K562 (cell line): Measurements from ENCODE around the gene TUT4. TPM values are rescaled to one million over a fixed set of nuclear protein-coding genes. Genes with fewer than 3 reads are reported as not detected.
A peak's percentile ranks its signal among the peaks of the same experiment; 100 is the strongest.

Source experiments
- ATAC-seq: fragments of 200-7000 bp; cut with Tn5 transposase; 3 replicates; pipeline ENCODE4 v1.9.1; 2020; ENCODE audit warnings: moderate library complexity
- BruUV-seq: library from RNA; stranded (reverse); fragments of 400-500 nt; replicated peaks from 2 replicates; lab custom pipeline; 2021; lab: Mats Ljungman, UMichigan
- CTCF ChIA-PET: fragments of 300-600 bp; formaldehyde crosslinking; extraction: SDS; loops from one replicate; lab custom pipeline; 2021; ENCODE audit warnings: low intra/inter-chr PET ratio; lab: Yijun Ruan, JAX
- POLR2A ChIA-PET: fragments of 300-600, 350-650 bp; sonication (Branson Sonifier 250); formaldehyde crosslinking; extraction: SDS; loops from one replicate; lab custom pipeline; 2021; ENCODE audit warnings: antibody characterized with exemption, inconsistent platforms; lab: Yijun Ruan, JAX
- DNase-seq, 4 experiments: peaks; one replicate each; pipeline versions ENCODE4 v3.0.0 to v3.0.0-alpha.2; 2011 to 2018; ENCODE audit warnings: low spot score in 3 of 4, mixed read lengths in 3 of 4; ENCODE audit errors: extremely low read depth in 1 of 4
- FAIRE-seq: peaks from 2 replicates; lab custom pipeline; 2011; peaks lifted over from hg19 to GRCh38; lab: Jason Lieb, UNC
- H2AFZ ChIP-seq: 2 replicates; pipeline ENCODE4 v1.6.0; 2011; ENCODE audit warnings: low read depth, low read length, control low read depth, inconsistent platforms
- H3K27ac ChIP-seq: fragments of 200-600 bp; 3 replicates; pipeline ENCODE4 v1.8.0; 2011; ENCODE audit warnings: low read depth, mild to moderate bottlenecking, control low read depth, inconsistent platforms, low read length, moderate library complexity, mixed read lengths; ENCODE audit errors: extremely low read depth
- H3K27me3 ChIP-seq, 2 experiments: fragments of 300-600 bp in 1 of 2; 2 replicates in 1 of 2; 3 replicates in 1 of 2; pipeline versions ENCODE4 v1.6.0 to v1.8.0; 2011; ENCODE audit warnings: inconsistent platforms in 2 of 2, low read length in 2 of 2, mild to moderate bottlenecking in 1 of 2, mixed read lengths in 1 of 2, moderate library complexity in 1 of 2; ENCODE audit not compliant: control insufficient read depth in 2 of 2, insufficient read depth in 2 of 2
- H3K36me3 ChIP-seq: fragments of 300-600 bp; 3 replicates; pipeline ENCODE4 v1.8.0; 2011; ENCODE audit warnings: mild to moderate bottlenecking, low read length, inconsistent platforms; ENCODE audit not compliant: control insufficient read depth, insufficient read depth
- H3K4me1 ChIP-seq, 2 experiments: fragments of 200-600 bp in 1 of 2; replicated peaks in 1 of 2; 2 replicates in 1 of 2; 3 replicates in 1 of 2; pipeline versions ENCODE4 v1.5.1 to v1.8.0; 2011; ENCODE audit warnings: inconsistent platforms in 2 of 2, low read length in 2 of 2, mild to moderate bottlenecking in 1 of 2, mixed read lengths in 1 of 2, moderate library complexity in 1 of 2; ENCODE audit not compliant: control insufficient read depth in 2 of 2, insufficient read depth in 2 of 2
- H3K4me2 ChIP-seq: 2 replicates; pipeline ENCODE4 v1.6.1; 2011; ENCODE audit warnings: low read length, control low read depth, inconsistent platforms, mixed read lengths; ENCODE audit not compliant: insufficient read depth
- H3K4me3 ChIP-seq: fragments of 200-600 bp; sonication (generic), shearing (Covaris generic); 2 replicates; pipeline ENCODE4 v1.5.1; 2016; ENCODE audit warnings: control low read depth, inconsistent platforms
- H3K79me2 ChIP-seq: fragments of 200-600 bp; 3 replicates; pipeline ENCODE4 v1.8.0; 2011; ENCODE audit warnings: low read length, inconsistent platforms; ENCODE audit not compliant: control insufficient read depth, insufficient read depth
- H3K9ac ChIP-seq, 2 experiments: 2 replicates each; pipeline versions ENCODE4 v1.6.0 to v1.6.1; 2011; ENCODE audit warnings: low read depth in 2 of 2, low read length in 2 of 2, control low read depth in 1 of 2, inconsistent platforms in 1 of 2, mild to moderate bottlenecking in 1 of 2, mixed read lengths in 1 of 2; ENCODE audit not compliant: insufficient read depth in 1 of 2
- H3K9me1 ChIP-seq: one replicate; pipeline ENCODE4 v1.6.0; 2011; ENCODE audit warnings: inconsistent platforms, mild to moderate bottlenecking, low read length, moderate library complexity; ENCODE audit not compliant: control insufficient read depth, insufficient read depth
- H3K9me3 ChIP-seq: replicated peaks from 2 replicates; pipeline ENCODE4 v1.5.1; 2011; ENCODE audit warnings: low read depth, low read length, inconsistent platforms; ENCODE audit not compliant: control insufficient read depth, insufficient read depth
- H4K20me1 ChIP-seq: replicated peaks from 2 replicates; pipeline ENCODE4 v1.6.1; 2011; ENCODE audit warnings: low read length, inconsistent platforms, mixed read lengths; ENCODE audit not compliant: control insufficient read depth, insufficient read depth
- DPF2 ChIP-seq: fragments of 450-650 bp; IDR thresholded peaks from 2 replicates; pipeline ENCODE4 v1.6.1; 2016
- FOXK2 ChIP-seq, 2 experiments: fragments of 450-650 bp; IDR thresholded peaks in 1 of 2; conservative IDR thresholded peaks in 1 of 2; 2 replicates each; pipeline ENCODE4 v1.6.1; 2016; ENCODE audit warnings: low read depth in 2 of 2, mild to moderate bottlenecking in 1 of 2
- HCFC1 ChIP-seq: IDR thresholded peaks from 2 replicates; pipeline ENCODE4 v1.6.1; 2012; ENCODE audit warnings: low read depth, low read length, improper control_type of control experiment
- ID3 ChIP-seq, 2 experiments: fragments of 250-450 bp in 1 of 2; fragments of 450-650 bp in 1 of 2; sonication (Bioruptor Pico) in 1 of 2; IDR thresholded peaks; 2 replicates each; pipeline versions ENCODE4 v1.6.1 to v1.8.0; 2016 to 2021; ENCODE audit warnings: mild to moderate bottlenecking in 2 of 2, moderate library complexity in 2 of 2, missing compliant biosample characterization in 1 of 2, missing genetic modification characterization in 1 of 2
- KHSRP ChIP-seq: fragments of 450-650 bp; IDR thresholded peaks from 2 replicates; pipeline ENCODE4 v1.6.1; 2017
- MGA ChIP-seq: fragments of 450-650 bp; IDR thresholded peaks from 2 replicates; pipeline ENCODE4 v1.6.1; 2016; ENCODE audit warnings: mild to moderate bottlenecking, moderate library complexity
- MYC ChIP-seq, 2 experiments: fragments of 250-450 bp in 1 of 2; sonication (Bioruptor Pico) in 1 of 2; IDR thresholded peaks; 2 replicates each; pipeline versions ENCODE4 v1.5.1 to v1.6.1; 2012 to 2021; ENCODE audit warnings: low read depth in 2 of 2, borderline replicate concordance in 1 of 2, improper control_type of control experiment in 1 of 2, low read length in 1 of 2, mild to moderate bottlenecking in 1 of 2, moderate library complexity in 1 of 2
- NCOR1 ChIP-seq: fragments of 450-650 bp; IDR thresholded peaks from 2 replicates; pipeline ENCODE4 v1.6.1; 2016; ENCODE audit warnings: mild to moderate bottlenecking, moderate library complexity
- SMARCE1 ChIP-seq: fragments of 450-650 bp; IDR thresholded peaks from 2 replicates; pipeline ENCODE4 v1.7.1; 2016; ENCODE audit warnings: mild to moderate bottlenecking
- WGBS: fragments of 100-300 bp; shearing (Covaris generic); methylation state at CpG from one replicate; pipeline ENCODE4 v1.1.6; 2016; ENCODE audit warnings: low coverage, mixed read lengths; ENCODE audit not compliant: insufficient coverage; ENCODE audit errors: missing lambda C conversion rate; 5-methylcytosine and 5-hydroxymethylcytosine counted together
- in situ Hi-C: fragments of 300-500 bp; cut with MboI; formaldehyde crosslinking; loops from 4 replicates; pipeline ENCODE4 v1.15.0; 2018; ENCODE audit warnings: inconsistent platforms, mixed read lengths
- intact Hi-C: fragments of 100-400 bp; cut with micrococcal nuclease; formaldehyde crosslinking; loops from 2 replicates; pipeline ENCODE4 v1.14.2; 2022
- polyA plus RNA-seq, 8 experiments: library from polyadenylated mRNA; depleted of rRNA in 4 of 8; stranded (reverse) in 5 of 8; unstranded in 3 of 8; fragments of >200 nt; fragmentation: Nextera tagmentation in 2 of 8; fragmentation: Illumina TruSeq in 1 of 8; extraction: Ambion mirVana in 2 of 8; extraction: Trizol in 1 of 8; gene quantifications; 2 replicates each; pipeline versions ENCODE4 v1.2.1 to v1.2.3, GENCODE V29; 2011 to 2014; ENCODE audit warnings: inconsistent platforms in 1 of 8, missing spikeins in 1 of 8
- total RNA-seq, 7 experiments: library from RNA; depleted of rRNA in 6 of 7; stranded (reverse); fragments of >200 nt in 6 of 7; fragmentation: Illumina TruSeq in 2 of 7; extraction: Trizol in 2 of 7; gene quantifications; 2 replicates each; pipeline versions ENCODE4 v1.2.1 to v1.2.3, GENCODE V29; 2011 to 2021; ENCODE audit warnings: low replicate concordance in 1 of 7

TUT4 gene
- total and polyA plus RNA-seq, 9 of the 15 experiments (the other 6 are each of a cell fraction or from before 2014, with no cell fraction given), result 15.8 to 53.5 (median 36.7) TPM

- TF ChIP-seq HCFC1, result no peak
Observed at GRCh38 chr1:52567943-52568342, 15.1 kb upstream of the TUT4 start (continued).

DNA sequence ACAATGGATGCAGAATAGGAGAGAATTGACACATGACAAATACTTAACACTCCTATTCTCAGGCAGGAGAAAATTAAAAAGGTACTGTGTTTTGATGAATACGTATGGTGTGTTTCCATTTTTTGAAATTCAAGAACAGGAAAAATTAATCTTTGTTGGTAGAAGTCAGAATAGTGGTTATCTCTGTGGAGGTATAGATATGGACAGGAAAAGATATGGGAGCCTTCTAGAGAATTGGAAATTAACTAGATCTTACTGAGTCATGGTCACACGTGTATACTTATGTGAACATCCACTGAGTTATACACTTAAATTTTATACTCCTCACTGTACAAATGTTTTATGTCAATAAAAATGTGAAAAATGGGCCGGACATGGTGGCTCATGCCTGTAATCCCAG is 9.9 kb upstream of the TUT4 start:
- ATAC-seq, result peak; percentile 28; the same call in 2 of the 3 replicates
- in situ Hi-C loops, result no loop called here
- no peaks in the 10 kb centered on the region for H3K9me3 ChIP-seq
- H3K36me3 ChIP-seq, result no peaks in the 10 kb centered on the region
- CTCF ChIA-PET, result no interaction called here
- H2AFZ ChIP-seq, result peak overlapping the region; percentile 10
- no peaks in the 10 kb centered on the region for H3K9me1 ChIP-seq
- no peak for FAIRE-seq
- no peaks in the 10 kb centered on the region for H4K20me1 ChIP-seq
- H3K79me2 ChIP-seq, result no peaks in the 10 kb centered on the region
- no peak for DNase-seq
- no peak overlapping the region for H3K27ac ChIP-seq
- intact Hi-C loops, result no loop called here
- H3K4me3 ChIP-seq, result no peak overlapping the region
- H3K9ac ChIP-seq, result no peak overlapping the region
- POLR2A ChIA-PET, result no interaction called here
- no peak overlapping the region for H3K4me2 ChIP-seq
- BruUV-seq, result no TSS peak
- peaks cover 4 to 16% of the 10 kb centered on the region in 2 experiments; a peak in 3 of 5 replicates for H3K4me1 ChIP-seq
- no peaks in the 10 kb centered on the region for H3K27me3 ChIP-seq
- WGBS, result 19% methylated on average over 3 of the region's 3 CpGs
- TF ChIP-seq FOXK2 (conservative IDR thresholded peaks at IDR 0.05 in 1 of 2, IDR thresholded peaks at IDR 0.05 in 1 of 2; ENCODE audit: low read depth in 2 of 2) (no peak), ID3 (CRISPR knock-in tag; IDR thresholded peaks at IDR 0.05) (no peak), ID3 (tag; IDR thresholded peaks at IDR 0.05) (no peak), KHSRP (no peak), MGA (peak; percentile 27; the same call in 1 of the 2 replicates), DPF2 (peak; percentile 36; the same call in 1 of the 2 replicates), MYC (IDR thresholded peaks at IDR 0.05; ENCODE audit: low read depth, low read length) (0 out of 2 replicates have a peak, but pooled peaks have one; percentile 12), MYC (CRISPR knock-in tag; IDR thresholded peaks at IDR 0.05; ENCODE audit: borderline replicate concordance, low read depth) (no peak), NCOR1 (0 out of 2 replicates have a peak, but pooled peaks have one; percentile 8), SMARCE1 (peak; percentile 17; the same call in 1 of the 2 replicates)
